HG02938 (cell line): ENCODE results near the gene NPAT.

Experiments
- ATAC-seq: cut with Tn5 transposase; IDR thresholded peaks from one replicate; pipeline ENCODE4 v1.9.1; 2021; ENCODE audit warnings: mild to moderate bottlenecking, moderate library complexity; ENCODE audit not compliant: unreplicated experiment

The NPAT gene

GRCh38 chr11:108222574-108223347 lies at the start of gene NPAT, which contains the start of gene ATM:
Gene NPAT (minus strand): TSS chr11:108222638. CDS start chr11:108222536, 102 bp downstream.
Gene ATM (plus strand): TSS chr11:108223067. CDS start chr11:108227625, 4,558 bp downstream.
- ATAC-seq: peak; percentile 69

GRCh38 chr11:108269583-108269982 lies 47.1 kb upstream of the NPAT start:
- ATAC-seq: no peak

- no peak for ATAC-seq
Measured at GRCh38 chr11:108253176-108253575, 30.7 kb upstream of the NPAT start.

- ATAC-seq: no peak
Measured at GRCh38 chr11:108246885-108247284, 24.4 kb upstream of the NPAT start.

- no peak for ATAC-seq
Measured at GRCh38 chr11:108246308-108246707, 23.9 kb upstream of the NPAT start.

- no peak for ATAC-seq
Measured at GRCh38 chr11:108242422-108242821, 20.0 kb upstream of the NPAT start.

GRCh38 chr11:108241330-108242037 lies 19.0 kb upstream of the NPAT start:
- no peak for ATAC-seq

GRCh38 chr11:108239076-108239475 lies 16.6 kb upstream of the NPAT start:
- ATAC-seq: no peak

GRCh38 chr11:108237058-108237481 lies 14.6 kb upstream of the NPAT start:
- peak; percentile 48 for ATAC-seq

- no peak for ATAC-seq
Measured at GRCh38 chr11:108235633-108236032, 13.2 kb upstream of the NPAT start.

- no peak for ATAC-seq
Measured at GRCh38 chr11:108235192-108235591, 12.8 kb upstream of the NPAT start.

- no peak for ATAC-seq
Measured at GRCh38 chr11:108233277-108233945, 11.0 kb upstream of the NPAT start.

GRCh38 chr11:108228251-108228650 lies 5.8 kb upstream of the NPAT start:
- ATAC-seq: no peak

- ATAC-seq: no peak
Measured at GRCh38 chr11:108226036-108226435, 3.6 kb upstream of the NPAT start.

GRCh38 chr11:108224911-108225786 lies 2.7 kb upstream of the NPAT start:
- no peak for ATAC-seq

- no peak for ATAC-seq
Measured at GRCh38 chr11:108224366-108224765, 1.9 kb upstream of the NPAT start.

- ATAC-seq: peak; percentile 32
Measured at GRCh38 chr11:108223348-108224149, 1.1 kb upstream of the NPAT start.

GRCh38 chr11:108221911-108222573 lies 396 bp downstream of the NPAT start:
- peak; percentile 0 for ATAC-seq

GRCh38 chr11:108221371-108221770 lies 1.1 kb downstream of the NPAT start:
- ATAC-seq: no peak
